GM21526 (cell line): ENCODE data around the gene SIX5.

Experiments
- ATAC-seq: cut with Tn5 transposase; IDR thresholded peaks from one replicate; pipeline ENCODE4 v1.9.1; 2021; ENCODE audit warnings: moderate library complexity; ENCODE audit not compliant: unreplicated experiment, low FRiP score

The SIX5 gene

GRCh38 chr19:45777395-45777961 is 8.4 kb upstream of the SIX5 start:
- ATAC-seq, result no peak

- ATAC-seq, result no peak
Observed at GRCh38 chr19:45774765-45775164, 5.7 kb upstream of the SIX5 start.

GRCh38 chr19:45773384-45773783 is 4.3 kb upstream of the SIX5 start:
- ATAC-seq, result no peak

- ATAC-seq, result no peak
Observed at GRCh38 chr19:45772912-45773311, 3.9 kb upstream of the SIX5 start.

- ATAC-seq, result no peak
Observed at GRCh38 chr19:45772130-45772840, 3.2 kb upstream of the SIX5 start.

GRCh38 chr19:45771311-45771933 is 2.4 kb upstream of the SIX5 start:
- ATAC-seq, result no peak

- peak; percentile 42 for ATAC-seq
Observed at GRCh38 chr19:45770192-45771101, 1.4 kb upstream of the SIX5 start.

- no peak for ATAC-seq
Observed at GRCh38 chr19:45769821-45770191, 754 bp upstream of the SIX5 start.

GRCh38 chr19:45768655-45768983 is 433 bp downstream of the SIX5 start:
- no peak for ATAC-seq

- no peak for ATAC-seq
Observed at GRCh38 chr19:45767881-45768654, 984 bp downstream of the SIX5 start.

GRCh38 chr19:45767410-45767880 is 1.6 kb downstream of the SIX5 start:
- ATAC-seq, result no peak

GRCh38 chr19:45766869-45767346 is 2.1 kb downstream of the SIX5 start:
- no peak for ATAC-seq

- ATAC-seq, result no peak
Observed at GRCh38 chr19:45766296-45766868, 2.7 kb downstream of the SIX5 start.

GRCh38 chr19:45765702-45766295 is 3.3 kb downstream of the SIX5 start:
- ATAC-seq, result no peak

GRCh38 chr19:45764945-45765701 is 3.9 kb downstream of the SIX5 start:
- ATAC-seq, result no peak

- ATAC-seq, result no peak
Observed at GRCh38 chr19:45764475-45764874, 4.6 kb downstream of the SIX5 start.

GRCh38 chr19:45763691-45764294 is 5.3 kb downstream of the SIX5 start:
- ATAC-seq, result no peak

GRCh38 chr19:45762870-45763631 is 6.0 kb downstream of the SIX5 start:
- ATAC-seq, result no peak
